Nephron (organoid): ENCODE data around the gene KATNA1.
A peak's percentile ranks its signal among the peaks of the same experiment; 100 is the strongest.

Experiments
- H3K27ac Mint-ChIP-seq, 3 experiments: 2 replicates each; pipeline ENCODE4 v1.8.0; 2020; ENCODE audit warnings: mixed read lengths in 3 of 3, mild to moderate bottlenecking in 2 of 3, moderate library complexity in 1 of 3
- H3K27me3 Mint-ChIP-seq: 2 replicates; pipeline ENCODE4 v1.8.0; 2021; ENCODE audit warnings: low read depth, mild to moderate bottlenecking, moderate library complexity, mixed read lengths
- H3K36me3 Mint-ChIP-seq: 2 replicates; pipeline ENCODE4 v1.8.0; 2020; ENCODE audit warnings: low read depth, mixed read lengths
- H3K4me1 Mint-ChIP-seq: 2 replicates; pipeline ENCODE4 v1.8.0; 2020; ENCODE audit warnings: mixed read lengths
- H3K4me3 Mint-ChIP-seq, 3 experiments: 2 replicates each; pipeline ENCODE4 v1.8.0; 2020; ENCODE audit warnings: mild to moderate bottlenecking in 3 of 3, mixed read lengths in 3 of 3, moderate library complexity in 2 of 3
- H3K9me3 Mint-ChIP-seq: 2 replicates; pipeline ENCODE4 v1.8.0; 2020; ENCODE audit warnings: mixed read lengths
- TF ChIP-seq, protein P1 (sequence below), 3 experiments: fragments of 200-600 bp; sonication (generic); IDR thresholded peaks; one replicate each; pipeline ENCODE4 v1.5.0; 2021; ENCODE audit warnings: antibody characterized with exemption in 3 of 3; ENCODE audit not compliant: unreplicated experiment in 3 of 3

Gene KATNA1

DNA sequence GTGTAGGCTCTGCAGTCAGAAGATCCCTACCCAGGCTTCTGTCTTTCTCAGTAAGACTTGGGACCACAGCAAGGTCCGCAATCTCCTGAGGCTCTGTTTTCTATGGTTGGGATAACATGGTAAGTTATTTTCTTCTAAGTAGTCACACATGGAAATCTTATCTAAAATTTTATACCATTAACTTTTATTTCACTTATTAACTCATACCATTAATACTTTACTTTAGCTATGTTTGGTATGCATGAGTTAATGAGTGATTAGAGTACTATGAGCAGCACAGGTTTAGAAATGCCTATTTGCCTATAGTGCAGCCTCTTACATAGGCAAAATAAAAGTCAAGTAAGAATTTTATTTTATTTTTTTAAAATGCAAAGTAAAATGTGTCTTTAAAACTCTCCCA lies 55.1 kb downstream of the KATNA1 start:
- TF ChIP-seq, protein P1, sequence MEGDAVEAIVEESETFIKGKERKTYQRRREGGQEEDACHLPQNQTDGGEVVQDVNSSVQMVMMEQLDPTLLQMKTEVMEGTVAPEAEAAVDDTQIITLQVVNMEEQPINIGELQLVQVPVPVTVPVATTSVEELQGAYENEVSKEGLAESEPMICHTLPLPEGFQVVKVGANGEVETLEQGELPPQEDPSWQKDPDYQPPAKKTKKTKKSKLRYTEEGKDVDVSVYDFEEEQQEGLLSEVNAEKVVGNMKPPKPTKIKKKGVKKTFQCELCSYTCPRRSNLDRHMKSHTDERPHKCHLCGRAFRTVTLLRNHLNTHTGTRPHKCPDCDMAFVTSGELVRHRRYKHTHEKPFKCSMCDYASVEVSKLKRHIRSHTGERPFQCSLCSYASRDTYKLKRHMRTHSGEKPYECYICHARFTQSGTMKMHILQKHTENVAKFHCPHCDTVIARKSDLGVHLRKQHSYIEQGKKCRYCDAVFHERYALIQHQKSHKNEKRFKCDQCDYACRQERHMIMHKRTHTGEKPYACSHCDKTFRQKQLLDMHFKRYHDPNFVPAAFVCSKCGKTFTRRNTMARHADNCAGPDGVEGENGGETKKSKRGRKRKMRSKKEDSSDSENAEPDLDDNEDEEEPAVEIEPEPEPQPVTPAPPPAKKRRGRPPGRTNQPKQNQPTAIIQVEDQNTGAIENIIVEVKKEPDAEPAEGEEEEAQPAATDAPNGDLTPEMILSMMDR (IDR thresholded peaks at IDR 0.05; ENCODE audit: unreplicated experiment in 3 of 3) = no peak
- peaks cover 52% of the 10 kb centered on the region for H3K36me3 Mint-ChIP-seq
- H3K4me3 Mint-ChIP-seq = no peak overlapping the region
- H3K4me1 Mint-ChIP-seq = no peaks in the 10 kb centered on the region
- H3K9me3 Mint-ChIP-seq = no peaks in the 10 kb centered on the region
- H3K27ac Mint-ChIP-seq = peak overlapping the region; percentile 31 to 90 (median 83)
- no peaks in the 10 kb centered on the region for H3K27me3 Mint-ChIP-seq

DNA sequence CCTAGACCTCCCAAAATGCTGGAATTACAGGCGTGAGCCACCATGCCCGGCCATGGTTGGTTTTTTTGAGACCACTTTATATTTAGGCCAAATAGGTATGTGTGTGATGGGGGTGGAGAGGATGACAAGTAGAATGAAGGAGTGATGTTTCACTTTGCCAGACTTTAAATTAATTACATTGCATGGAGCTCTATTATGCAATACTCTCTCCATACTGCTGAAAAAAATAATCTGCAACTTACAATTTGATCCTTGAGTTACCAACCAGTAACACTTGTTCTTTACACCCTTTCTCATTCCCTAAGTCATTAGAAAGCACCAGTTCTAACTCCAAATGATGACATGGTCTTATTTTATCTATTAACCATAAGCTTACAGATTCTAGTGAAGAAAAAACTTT lies 55.5 kb downstream of the KATNA1 start:
- TF ChIP-seq, protein P1 (IDR thresholded peaks at IDR 0.05; ENCODE audit: unreplicated experiment in 3 of 3) = no peak
- Mint-ChIP-seq H3K9me3 (no peaks in the 10 kb centered on the region), H3K36me3 (peaks cover 53% of the 10 kb centered on the region), H3K4me3 (no peak overlapping the region), H3K27me3 (no peaks in the 10 kb centered on the region), H3K4me1 (no peaks in the 10 kb centered on the region), H3K27ac (peak overlapping the region; percentile 31 to 83 (median 37))

DNA sequence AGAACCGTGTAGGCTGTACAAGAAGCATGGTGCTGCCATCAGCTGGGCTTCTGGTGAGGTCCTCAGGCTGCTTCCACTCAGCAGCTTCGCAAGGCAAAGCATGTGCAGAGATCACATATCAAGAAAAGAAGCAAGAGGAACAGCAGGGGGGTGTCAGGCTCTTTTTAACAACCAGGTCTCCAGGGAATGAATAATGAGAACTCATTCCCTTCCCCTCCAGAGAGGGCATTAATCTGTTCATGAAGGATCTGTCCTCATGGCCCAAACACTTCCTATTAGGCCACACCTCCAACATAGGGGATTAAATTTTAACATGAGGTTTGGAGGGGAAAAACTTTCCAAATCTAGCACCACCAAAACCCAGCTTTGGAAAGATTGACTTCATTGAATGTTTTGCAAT lies 62.4 kb downstream of the KATNA1 start:
- Mint-ChIP-seq H3K27ac (no peak overlapping the region), H3K4me3 (no peak overlapping the region), H3K27me3 (no peaks in the 10 kb centered on the region), H3K36me3 (peaks cover 67% of the 10 kb centered on the region), H3K9me3 (no peaks in the 10 kb centered on the region), H3K4me1 (no peaks in the 10 kb centered on the region)
- TF ChIP-seq, protein P1 (IDR thresholded peaks at IDR 0.05; ENCODE audit: unreplicated experiment in 3 of 3) = no peak

DNA sequence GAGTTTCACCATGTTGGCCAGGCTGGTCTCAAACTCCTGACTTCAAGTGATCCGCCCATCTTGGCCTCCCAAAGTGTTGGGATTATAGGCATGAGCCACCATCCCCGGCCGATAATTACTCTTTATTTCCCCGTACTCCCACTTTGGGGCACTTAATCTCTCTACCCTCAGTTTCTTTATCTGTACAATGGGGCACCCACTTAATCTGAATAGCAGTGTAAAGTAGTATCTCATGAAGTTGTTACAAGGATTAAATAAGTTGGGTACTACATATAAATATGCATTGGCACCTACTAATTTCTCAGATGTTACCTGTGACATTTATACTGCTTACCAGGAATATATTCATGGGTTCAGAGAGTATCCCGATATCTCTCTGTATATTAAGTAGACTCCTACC lies 67.2 kb downstream of the KATNA1 start:
- peaks cover 59% of the 10 kb centered on the region for H3K36me3 Mint-ChIP-seq
- no peaks in the 10 kb centered on the region for H3K9me3 Mint-ChIP-seq
- no peak overlapping the region for H3K4me3 Mint-ChIP-seq
- TF ChIP-seq, protein P1 (IDR thresholded peaks at IDR 0.05; ENCODE audit: unreplicated experiment in 3 of 3) = no peak
- no peaks in the 10 kb centered on the region for H3K4me1 Mint-ChIP-seq
- no peaks in the 10 kb centered on the region for H3K27me3 Mint-ChIP-seq
- H3K27ac Mint-ChIP-seq = no peak overlapping the region

DNA sequence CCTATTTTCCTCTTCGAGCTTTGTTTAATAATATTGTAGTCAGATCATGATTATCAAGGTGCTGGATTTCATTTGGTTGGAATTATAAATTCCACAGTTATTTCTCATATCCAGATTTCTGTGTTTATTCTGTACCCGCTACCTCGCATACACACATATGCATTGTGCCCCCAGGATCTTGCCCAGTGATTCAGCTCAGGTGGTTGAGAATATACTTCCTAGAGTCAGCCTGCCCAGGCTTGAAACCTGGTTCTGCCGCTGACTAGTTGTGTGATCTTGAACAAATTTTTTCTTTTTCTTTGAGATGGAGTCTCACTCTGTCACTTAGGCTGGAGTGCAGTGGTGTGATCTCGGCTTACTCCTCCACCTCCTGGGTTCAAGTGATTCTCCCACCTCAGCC lies 67.6 kb downstream of the KATNA1 start:
- TF ChIP-seq, protein P1 (IDR thresholded peaks at IDR 0.05; ENCODE audit: unreplicated experiment in 3 of 3) = no peak
- H3K4me1 Mint-ChIP-seq = no peaks in the 10 kb centered on the region
- H3K27me3 Mint-ChIP-seq = no peaks in the 10 kb centered on the region
- no peak overlapping the region for H3K4me3 Mint-ChIP-seq
- H3K27ac Mint-ChIP-seq = no peak overlapping the region
- peaks cover 58% of the 10 kb centered on the region for H3K36me3 Mint-ChIP-seq
- H3K9me3 Mint-ChIP-seq = no peaks in the 10 kb centered on the region

DNA sequence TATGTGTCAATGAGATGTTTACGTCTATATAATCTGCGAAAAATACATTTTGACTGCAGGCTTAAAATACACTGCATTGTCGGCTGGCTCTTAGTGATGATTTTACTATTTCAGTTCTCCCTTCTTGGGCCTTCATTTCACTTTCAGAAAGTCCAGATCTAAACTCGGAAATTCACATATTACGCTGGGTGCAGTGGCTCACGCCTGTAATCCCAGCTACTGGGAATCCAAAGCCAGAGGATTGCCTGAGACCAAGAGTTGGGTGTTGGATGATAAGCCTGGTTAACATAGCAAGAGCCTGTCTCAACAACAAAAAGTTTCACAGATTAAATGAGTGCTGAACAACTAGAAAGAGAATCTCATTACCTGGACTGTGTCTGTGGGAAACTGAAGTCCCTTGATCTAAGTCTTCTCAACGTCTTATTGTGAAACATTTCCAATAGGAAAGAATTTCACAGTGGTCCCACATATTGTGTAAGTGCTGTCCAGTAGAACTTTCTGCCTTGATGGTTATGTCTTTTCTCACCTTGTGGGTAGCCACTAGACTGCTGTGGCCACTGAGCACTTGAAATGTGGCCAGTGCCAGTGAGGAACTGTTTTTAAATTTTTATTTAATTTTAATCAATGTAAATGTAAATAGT lies 80.4 kb downstream of the KATNA1 start:
- Mint-ChIP-seq H3K9me3 (no peaks in the 10 kb centered on the region), H3K4me1 (peaks cover 14% of the 10 kb centered on the region), H3K27ac (peak overlapping the region in 1 of 3 experiments; percentile 35), H3K27me3 (peaks cover 6% of the 10 kb centered on the region), H3K4me3 (peak overlapping the region; percentile 91 to 95 (median 91)), H3K36me3 (peaks cover 4% of the 10 kb centered on the region)
- TF ChIP-seq, protein P1 (IDR thresholded peaks at IDR 0.05; ENCODE audit: unreplicated experiment in 3 of 3) = no peak
